DOHH2 (cell line): ENCODE data around the gene SPOP.

ENCODE experiments used
- EZH2phosphoT487 ChIP-seq: fragments of 200-600 bp; sonication (generic); IDR thresholded peaks from 2 replicates; pipeline ENCODE4 v1.6.1; 2017; ENCODE audit warnings: borderline replicate concordance, mild to moderate bottlenecking, antibody characterized with exemption, low read length, moderate library complexity, mixed read lengths
- TF ChIP-seq, protein P1 (sequence below): fragments of 200-600 bp; sonication (generic); IDR thresholded peaks from one replicate; pipeline ENCODE4 v1.5.1; 2014; ENCODE audit warnings: antibody characterized with exemption, mild to moderate bottlenecking, low read depth, low read length; ENCODE audit not compliant: poor library complexity, severe bottlenecking

DNA sequence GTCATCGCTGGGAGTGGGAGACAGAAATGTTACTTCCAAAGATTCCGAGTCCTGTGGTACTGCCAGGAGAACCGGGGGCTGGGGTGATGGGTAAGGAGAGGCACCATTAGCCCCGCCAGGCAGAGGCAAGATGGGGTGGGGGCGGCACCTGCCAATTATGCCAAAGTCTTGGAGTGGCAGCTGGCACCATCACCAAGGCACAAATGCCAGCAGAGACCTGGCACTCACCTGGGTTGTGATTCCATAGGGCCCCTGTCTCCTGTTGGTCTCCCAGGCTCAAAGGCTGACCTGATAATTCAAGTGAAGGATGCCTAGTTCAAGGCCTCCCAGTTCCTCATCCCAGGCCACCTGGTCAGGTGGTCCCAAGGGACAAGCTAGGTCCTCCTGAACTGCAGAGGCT is 94.7 kb downstream of the SPOP start:
- TF ChIP-seq, protein P1, sequence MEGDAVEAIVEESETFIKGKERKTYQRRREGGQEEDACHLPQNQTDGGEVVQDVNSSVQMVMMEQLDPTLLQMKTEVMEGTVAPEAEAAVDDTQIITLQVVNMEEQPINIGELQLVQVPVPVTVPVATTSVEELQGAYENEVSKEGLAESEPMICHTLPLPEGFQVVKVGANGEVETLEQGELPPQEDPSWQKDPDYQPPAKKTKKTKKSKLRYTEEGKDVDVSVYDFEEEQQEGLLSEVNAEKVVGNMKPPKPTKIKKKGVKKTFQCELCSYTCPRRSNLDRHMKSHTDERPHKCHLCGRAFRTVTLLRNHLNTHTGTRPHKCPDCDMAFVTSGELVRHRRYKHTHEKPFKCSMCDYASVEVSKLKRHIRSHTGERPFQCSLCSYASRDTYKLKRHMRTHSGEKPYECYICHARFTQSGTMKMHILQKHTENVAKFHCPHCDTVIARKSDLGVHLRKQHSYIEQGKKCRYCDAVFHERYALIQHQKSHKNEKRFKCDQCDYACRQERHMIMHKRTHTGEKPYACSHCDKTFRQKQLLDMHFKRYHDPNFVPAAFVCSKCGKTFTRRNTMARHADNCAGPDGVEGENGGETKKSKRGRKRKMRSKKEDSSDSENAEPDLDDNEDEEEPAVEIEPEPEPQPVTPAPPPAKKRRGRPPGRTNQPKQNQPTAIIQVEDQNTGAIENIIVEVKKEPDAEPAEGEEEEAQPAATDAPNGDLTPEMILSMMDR, result no peak
- TF ChIP-seq EZH2phosphoT487, result no peak
